SKM-1 treated with dmso at 0.1 percent for 144 hours (cell line): ENCODE results near the gene C17orf113.

Experiments used
- DNase-seq: peaks from one replicate; lab custom pipeline; 2025; ENCODE audit not compliant: unreplicated experiment; lab: John Stamatoyannopoulos, UW

Gene C17orf113

DNA sequence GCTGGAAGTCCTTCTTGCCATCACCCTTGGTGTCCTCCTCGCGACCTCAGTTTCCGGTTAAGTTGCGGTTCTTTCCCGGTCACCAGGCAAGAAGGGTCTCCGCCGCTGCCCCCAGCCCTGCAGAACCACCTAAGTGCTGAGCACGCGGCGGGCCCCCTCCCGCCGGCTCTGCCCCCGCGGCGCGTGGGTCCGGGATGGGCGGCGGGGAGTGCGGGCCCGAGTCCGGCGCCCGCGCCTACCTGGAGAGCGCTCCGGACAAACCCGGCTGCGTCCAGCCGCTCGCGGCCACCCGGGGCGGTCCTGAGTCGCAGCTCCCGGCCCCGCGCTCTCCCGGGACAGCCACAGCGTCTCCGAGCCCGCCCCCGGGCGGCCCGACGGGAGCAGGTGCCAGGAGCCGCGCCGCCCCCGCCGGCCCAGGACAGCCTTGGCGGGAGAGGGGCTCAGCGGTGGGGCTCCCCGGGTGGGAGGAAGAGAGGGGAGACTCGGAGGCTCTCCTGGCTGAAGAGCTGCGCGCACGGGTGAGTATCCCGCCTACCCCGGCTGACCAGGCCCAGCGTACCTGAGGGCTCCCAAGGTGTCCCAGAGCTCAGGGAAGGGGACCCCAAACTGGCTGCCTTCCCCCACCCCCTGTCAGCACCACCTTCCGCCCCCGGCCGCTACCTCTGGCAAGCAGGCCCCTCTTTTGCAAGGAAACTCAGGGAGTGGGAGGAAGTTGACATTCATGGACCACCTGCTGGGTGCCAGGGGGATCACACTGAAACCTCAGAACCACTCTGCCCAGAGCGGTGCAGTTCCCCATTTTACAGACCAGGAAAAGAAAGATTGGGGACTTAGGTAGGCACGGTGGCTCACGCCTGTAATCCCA is 22.2 kb upstream of the C17orf113 start:
- peak; percentile 10 for DNase-seq

DNA sequence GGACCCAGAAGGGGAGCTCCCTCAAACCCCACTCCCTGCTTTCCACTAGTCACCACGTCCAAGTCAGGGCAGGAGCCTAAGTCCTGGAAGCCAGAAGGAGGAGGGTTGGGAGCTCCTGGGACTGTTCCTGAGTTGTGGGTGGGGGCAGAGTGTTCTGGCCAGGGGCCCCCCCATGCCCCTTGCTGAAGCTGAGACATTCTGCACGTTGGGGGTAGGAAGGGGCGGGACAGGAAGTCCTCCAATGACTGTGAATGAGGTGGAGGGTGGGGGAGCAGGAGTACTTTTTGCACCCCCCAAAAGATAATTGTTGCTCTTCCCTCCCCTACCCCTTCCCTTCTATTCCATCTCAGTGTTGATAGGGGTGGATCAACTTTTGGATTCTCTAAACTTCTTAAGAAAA is 21.4 kb upstream of the C17orf113 start:
- DNase-seq = no peak

DNA sequence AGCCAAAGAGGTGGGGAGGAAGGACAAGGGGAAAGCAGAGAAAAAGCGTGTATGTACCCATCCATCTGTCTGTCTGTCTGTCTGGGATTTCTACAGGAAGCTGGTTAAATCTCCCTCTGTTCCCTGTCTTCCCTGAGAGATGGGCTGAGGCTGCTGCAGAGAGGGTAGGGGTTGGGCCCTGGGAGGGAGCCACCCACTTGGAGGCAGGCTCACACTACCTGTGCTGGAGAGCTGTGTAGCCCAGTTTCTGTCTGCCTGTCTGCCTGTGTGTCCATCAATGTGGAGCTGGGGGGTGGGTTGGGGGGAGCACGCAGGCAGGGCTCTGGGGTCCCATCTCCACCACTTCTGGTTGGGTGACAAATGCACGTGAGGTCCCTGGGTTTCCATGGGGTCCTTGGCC is 18.6 kb upstream of the C17orf113 start:
- no peak for DNase-seq

DNA sequence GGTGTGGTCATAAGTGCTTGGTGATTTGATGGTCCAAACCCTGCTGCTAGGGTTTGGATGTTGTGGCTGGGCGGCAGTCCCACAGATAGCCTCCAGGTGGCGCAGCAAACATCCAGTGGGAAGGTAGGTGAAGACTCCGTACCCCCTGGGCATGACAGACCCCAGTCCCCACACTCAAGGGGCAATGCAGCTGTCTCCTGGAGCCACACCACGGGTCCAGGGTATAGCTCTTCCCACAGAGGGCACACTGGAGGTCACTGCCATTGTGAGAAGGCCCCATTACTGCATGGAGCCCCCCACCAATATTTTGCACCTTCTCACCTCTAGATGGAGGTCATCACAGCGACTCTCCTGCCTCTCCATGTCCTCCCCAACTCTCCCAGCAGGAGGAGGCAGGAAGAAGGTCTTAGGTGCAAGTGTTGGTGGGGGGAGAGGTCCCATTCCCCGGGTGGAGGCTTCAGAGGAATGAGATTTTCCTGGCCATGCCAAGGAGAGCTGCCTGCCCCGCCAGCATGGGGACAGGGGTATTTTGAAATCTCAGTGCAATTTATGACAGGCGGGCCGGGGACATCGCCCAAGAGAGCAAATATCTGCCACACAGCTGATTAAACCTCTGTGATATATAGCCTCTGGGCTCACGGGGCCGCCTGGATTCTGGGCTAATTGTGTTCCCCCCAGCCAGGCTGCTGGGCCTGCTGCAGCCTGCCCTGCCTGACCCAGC is 17.1 kb upstream of the C17orf113 start:
- DNase-seq = peak; percentile 20

DNA sequence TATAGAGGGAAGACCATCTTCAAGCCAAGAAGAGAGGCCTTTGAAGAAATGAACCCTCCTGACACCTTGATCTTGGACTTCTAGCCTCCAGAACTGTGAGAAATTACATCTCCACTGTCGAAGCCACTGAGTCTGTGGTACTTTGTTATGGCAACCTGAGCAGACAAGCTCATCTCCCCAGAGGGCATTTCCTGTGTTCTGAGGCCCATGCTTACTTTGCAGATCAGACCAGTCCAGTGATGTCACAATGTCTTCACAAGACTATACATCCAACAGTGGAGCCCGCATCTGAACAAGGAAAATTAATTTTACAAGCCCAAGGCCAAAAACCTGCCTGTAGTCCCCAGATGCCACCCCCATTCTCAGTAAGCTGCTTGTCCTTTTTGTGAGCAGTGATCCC is 14.8 kb upstream of the C17orf113 start:
- no peak for DNase-seq

DNA sequence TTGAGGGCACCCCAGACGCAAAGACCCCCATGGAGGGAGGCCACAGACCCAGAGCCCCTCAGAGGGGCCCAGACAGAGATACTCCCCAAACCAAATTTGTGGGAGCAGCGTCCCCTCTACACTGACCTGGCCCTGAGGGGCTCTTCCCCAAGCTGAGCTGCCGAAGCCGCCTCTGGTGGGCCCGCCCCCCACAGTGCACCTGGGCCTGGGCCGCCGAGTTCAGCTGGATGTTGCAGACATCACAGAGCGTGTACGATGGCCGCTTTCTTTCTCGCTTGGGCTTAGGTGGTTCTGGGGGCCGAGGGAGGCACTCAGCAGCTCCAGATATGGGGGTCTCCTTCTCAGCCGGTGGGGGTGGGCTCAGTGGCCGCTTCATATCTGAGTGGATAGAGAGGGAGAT is 12.3 kb upstream of the C17orf113 start:
- DNase-seq = no peak

- DNase-seq = no peak
Measured at GRCh38 chr17:42061646-42062487, 11.5 kb upstream of the C17orf113 start.

DNA sequence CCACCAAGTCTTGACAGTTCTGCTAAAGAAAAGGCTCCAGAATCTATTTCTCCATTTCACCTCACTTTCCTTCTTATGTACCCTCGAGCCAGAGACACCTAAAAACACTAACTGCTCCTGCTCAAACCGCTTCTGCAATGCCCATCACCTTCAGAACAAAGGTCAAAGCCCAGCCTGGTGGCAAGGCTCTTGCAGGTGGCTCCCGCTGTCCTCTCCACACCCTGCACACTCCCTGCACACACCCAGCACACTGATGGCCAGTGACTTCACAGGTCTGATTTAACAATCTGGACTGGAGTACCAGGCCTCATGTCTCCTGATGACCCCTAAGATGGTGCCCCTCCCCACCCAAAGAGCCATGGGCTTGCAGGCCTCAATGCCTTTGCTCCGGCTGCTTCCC is 9.8 kb upstream of the C17orf113 start:
- DNase-seq = no peak

DNA sequence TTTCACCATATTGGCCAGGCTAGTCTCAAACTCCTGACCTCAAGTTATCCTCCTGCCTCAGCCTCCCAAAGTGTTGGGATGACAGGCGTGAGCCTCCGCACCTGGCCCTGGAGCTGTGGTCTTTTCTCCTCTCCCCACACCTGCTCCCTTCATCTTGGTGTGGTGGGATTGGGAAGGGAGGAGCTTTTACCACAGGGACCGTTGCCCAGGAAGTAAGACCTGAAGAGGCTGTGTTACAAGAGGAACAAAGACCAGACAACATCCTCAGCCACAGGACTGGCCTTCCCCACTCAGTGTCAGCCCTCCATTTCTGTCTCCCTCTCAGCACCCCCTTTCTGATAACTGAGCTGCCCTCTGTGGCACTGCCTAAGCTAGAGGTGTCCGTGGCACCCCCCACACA is 9.4 kb upstream of the C17orf113 start:
- no peak for DNase-seq

GRCh38 chr17:42058063-42058462 is 7.7 kb upstream of the C17orf113 start:
- DNase-seq = no peak

DNA sequence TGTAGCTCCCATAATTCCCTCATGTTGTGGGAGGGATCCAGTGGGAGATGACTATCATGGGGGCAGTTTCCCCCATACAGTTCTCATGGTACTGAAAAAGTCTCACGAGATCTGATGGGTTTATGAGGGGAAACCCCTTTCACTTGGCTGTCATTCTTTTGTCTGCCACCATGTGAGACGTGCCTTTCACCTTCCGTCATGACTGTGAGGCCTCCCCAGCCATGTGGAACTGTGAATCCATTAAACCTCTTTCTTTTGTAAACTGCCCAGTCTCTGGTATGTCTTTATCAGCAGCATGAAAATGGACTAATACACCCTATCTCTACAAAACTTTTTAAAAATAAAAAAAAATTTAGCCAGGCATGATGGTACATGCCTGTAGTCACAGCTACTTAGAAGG is 6.2 kb upstream of the C17orf113 start:
- DNase-seq = no peak

GRCh38 chr17:42055496-42055895 is 5.1 kb upstream of the C17orf113 start:
- no peak for DNase-seq

GRCh38 chr17:42055027-42055426 is 4.6 kb upstream of the C17orf113 start:
- no peak for DNase-seq

DNA sequence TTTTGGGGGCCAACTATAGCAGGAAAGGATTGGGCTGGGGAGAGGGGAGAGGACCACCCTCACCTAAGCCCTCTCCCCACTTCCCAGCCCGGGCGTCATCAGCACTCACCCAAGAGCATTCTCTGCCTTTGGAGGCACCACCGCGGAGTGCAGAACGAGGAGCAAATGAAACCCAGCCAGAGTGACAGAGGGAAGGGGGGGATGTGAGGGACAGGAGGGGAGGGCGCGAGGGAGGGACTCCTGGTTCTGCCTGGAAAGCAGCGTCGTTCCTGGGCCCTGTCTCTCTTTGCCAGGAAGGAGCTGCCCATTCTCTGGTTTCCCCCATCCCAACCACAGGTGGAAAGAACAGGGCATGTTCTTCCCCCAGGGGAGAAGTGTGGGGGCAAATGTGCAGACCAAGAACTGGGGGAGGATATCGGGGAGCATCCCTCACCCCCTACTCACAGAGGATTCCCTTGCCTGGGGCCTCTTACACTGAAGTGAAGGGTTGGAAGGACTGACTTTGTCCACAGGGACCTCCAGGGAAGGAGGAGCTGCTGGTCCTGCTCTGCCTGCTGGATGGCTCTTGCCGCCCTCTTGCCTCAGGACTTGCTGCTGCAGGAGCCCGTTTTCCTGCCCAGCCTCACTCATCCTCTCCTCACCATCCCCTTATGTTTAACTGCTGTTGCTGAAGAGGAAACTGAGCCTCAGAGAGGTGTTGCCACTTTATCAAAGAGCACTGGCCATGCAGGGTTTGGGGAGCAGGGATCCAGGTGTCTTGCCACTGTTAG is 3.5 kb upstream of the C17orf113 start:
- no peak for DNase-seq

- DNase-seq = no peak
Measured at GRCh38 chr17:42052346-42052877, 2.0 kb upstream of the C17orf113 start.

- DNase-seq = no peak
Measured at GRCh38 chr17:42051645-42052044, 1.2 kb upstream of the C17orf113 start.

DNA sequence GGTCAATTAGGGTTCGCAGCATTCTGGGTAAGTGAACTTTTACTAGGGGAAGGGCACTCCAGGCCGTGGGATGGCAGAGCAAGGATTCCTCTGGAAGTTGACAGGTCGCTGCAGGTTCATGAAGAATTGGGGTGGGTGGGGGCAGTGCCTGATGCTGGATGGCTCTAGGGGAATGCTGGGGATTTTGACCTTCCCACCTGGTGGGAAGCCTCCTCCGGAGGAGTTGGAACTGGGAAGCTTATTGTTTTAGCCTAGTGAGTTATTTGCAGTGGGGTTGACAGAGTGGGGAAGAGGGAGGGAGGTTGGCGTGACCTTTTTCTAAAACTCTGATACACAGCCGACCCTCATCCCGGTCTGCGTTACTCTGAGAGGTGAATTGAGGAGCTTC is 606 bp upstream of the C17orf113 start:
- no peak for DNase-seq

DNA sequence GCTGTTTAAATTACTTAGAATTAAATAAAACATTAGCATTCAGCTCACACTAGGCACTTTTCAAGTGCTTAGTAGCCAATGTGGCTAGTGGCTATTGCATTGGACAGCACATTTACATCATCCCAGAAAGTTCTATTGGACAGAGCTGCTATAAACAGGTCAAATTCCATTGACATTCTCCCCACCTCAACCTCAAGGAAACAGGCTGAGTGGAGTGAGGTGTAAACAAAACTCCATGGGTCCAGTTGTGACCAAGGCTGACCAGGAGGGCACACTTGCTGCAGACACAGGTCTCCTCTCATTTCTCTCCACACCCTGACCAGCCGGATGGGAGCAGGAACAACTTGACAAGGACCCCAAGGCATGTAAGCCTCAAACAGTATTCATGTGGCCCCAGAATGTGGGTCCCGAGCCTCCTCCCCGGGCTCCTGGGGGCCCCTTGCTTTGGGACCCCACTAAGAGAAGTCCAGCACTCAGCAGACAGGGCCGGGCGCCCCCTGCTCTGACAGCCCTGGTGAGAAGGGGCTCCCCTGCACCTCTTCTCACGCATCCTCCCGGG is 488 bp downstream of the C17orf113 start:
- no peak for DNase-seq

DNA sequence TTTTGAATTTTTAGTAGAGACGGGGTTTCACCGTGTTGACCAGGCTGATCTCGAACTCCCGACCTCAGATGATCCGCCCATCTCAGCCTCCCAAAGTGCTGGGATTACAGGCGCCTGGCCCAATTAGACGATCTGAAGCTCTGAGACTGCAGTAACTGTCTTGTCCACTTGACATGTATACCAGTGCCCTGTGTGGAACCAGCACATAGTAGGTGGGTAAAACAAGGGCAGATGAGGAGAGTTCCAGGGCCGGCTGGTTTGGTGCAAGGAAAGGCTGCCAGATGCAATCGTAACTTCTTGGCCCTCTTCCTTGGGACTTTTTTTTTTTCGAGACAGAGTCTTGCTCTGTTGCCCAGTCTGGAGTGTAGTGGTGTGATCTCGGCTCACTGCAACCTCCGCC is 3.1 kb downstream of the C17orf113 start:
- DNase-seq = no peak

DNA sequence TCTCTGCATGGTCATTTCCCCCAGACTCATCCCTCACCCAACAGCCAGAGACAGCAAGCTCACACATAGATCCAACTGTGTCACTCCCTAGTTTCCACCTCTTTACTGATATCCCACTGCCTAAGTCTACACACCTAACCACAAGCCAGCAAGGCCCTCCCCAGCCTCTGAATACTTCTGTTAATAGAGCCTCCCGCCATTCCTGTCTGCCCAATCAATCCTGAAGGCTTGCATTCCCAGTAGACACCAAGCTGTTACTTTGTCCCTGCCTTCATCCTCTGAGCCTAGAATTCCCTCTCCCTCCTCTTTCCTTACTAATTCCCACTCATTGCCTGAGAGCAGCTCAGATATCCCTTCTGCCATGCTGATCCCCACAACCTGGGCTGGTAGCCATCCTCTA is 4.7 kb downstream of the C17orf113 start:
- DNase-seq = no peak
